ENCODE results near the gene GLO1.

GLO1 gene

DNA sequence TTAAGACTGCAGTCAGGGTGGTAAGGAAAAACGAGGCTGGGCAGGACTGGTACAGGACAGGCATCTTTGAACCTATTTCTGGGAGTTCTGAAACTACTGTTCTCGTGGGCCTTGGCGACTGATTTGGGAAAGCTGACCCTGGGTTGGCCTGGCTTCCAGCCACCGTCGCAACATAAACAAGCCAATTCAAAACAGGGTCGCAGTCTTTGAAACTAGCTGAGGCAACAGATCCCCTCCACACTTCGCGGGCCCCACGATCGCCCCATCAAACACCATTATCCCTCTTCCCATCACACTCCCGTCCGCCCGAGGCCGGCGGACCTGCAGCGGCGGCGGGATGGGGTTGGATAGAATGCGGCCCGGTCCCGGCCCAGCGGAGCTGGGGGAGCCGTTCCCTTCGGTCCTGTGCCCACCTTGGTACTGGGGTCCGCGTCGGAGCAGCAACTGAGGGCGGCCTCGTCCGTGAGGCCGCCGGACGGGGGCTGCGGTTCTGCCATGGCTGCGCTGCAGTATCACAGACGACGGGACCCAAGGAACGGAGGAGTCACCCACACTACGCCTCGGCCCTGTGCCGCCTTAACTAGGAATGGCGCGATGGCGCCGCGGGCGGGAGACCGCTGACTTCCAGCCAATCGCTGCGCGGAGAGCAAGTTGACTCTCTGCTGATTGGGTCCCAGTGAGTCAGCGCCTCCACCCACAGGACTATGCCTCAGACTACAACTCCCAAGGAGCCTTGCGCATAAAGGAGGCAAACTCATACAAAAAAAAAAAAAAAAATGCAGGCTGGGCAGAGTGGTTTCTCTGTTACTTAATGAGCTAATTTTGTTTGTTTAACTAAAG is at the start of gene GLO1:
GLO1 (minus strand) TSS at position 588 of the 840 bp plus-strand sequence; CDS start at position 497, 91 bp downstream.
- peak; percentile 97 for DNase-seq

DNA sequence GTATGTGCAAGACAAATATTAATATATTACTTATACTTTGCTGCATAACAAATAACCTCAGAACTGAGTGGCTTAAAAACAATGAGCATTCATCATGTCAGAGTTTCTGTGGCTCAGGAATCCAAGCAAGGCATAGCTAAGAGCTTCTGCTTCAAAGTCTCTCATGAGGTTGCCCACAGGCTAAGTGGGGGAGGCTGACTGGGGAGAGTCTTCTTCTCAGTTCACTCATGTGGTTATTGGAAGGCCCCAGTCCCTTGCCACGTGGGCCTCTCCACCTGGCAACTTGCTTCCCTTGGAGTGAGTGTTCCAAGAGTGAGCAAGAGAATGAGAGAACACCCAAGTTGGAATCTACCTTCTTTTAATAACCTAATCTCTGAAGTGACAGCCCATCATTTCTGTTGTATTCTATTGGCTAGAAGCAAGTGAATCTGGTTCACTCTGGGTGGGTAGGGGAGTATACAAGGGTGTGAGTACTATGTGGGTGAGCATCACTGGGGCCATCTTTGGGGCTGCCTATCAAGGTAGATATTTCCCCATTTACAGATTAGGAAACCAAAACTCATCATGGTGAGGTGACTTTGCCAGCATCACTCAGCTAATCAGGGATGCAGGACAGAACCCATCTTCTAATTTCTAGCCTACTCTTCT is 48.1 kb upstream of the GLO1 start:
- no peak for DNase-seq

DNA sequence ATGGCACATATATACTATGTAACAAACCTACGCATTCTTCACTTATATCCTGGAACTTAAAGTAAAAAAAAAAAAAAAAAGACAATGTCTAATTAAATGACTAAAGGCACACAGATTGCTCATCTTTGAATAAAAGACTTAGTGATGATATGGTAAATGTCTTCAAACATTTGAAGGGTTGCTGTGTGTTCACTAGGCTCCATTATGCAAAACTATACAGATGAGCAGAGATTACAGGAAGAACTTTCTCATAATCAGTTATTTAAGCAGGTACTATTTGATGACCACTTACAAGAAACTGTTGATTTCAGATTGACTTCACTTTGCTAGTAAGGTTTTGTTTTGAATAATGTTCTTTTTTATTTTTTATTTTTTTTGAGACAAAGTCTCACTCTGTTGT is 46.5 kb upstream of the GLO1 start:
- DNase-seq, result no peak

DNA sequence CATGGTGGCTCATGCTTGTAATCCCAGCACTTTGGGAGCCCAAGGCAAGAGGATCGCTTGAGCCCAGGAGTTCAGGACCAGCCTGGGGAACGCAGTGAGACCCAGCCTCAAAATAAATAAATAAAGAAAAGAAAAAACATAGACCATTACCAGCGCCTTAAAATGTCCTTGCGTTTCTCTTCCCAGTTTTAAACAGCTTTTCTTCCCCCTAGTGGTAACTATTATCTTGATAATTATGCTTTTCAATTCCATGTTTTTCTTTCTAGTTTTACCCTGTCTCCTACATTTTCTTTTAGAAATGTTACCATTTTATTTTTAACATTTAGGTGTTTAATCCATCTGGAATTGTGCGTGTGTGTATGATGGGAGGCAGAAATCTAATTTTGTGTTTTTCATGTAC is 36.6 kb upstream of the GLO1 start:
- no peak for DNase-seq

DNA sequence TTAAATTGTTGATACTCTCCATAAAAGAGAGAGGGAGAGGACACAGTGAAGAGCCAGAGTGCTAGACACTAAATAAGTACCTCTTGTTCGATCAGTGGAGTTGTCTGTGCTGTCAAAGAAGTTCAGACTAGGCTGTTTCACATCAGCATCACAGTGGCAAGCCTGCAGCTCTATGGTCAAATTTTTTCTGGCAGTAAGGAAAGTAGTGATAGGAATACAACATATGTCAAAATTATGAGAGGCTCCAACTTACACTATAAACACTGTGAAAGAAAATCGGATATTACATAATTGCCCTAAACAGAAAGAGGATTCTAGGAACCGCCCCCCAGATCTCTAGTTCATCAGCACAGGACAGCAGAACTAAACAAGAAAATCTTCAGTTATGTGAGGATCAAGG is 35.3 kb upstream of the GLO1 start:
- DNase-seq, result no peak

DNA sequence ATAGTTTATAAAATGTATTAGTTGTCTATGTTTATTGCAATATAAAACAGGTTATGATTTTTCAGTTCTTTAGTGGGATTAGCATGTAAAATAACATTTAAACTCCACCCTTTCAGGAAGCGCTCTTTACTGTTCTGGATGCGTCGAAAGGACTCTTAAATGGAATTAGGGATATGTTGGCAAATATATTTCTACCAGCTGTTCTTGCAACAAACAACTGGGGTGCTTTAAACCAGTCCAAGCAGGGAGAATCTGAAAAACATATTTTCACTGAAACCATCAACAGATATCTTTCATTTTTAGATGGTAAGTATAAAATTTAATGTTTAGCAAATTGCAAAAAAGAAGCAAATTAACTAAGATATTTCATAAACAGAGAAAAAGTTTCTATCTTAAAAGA is 34.0 kb upstream of the GLO1 start:
- no peak for DNase-seq

DNA sequence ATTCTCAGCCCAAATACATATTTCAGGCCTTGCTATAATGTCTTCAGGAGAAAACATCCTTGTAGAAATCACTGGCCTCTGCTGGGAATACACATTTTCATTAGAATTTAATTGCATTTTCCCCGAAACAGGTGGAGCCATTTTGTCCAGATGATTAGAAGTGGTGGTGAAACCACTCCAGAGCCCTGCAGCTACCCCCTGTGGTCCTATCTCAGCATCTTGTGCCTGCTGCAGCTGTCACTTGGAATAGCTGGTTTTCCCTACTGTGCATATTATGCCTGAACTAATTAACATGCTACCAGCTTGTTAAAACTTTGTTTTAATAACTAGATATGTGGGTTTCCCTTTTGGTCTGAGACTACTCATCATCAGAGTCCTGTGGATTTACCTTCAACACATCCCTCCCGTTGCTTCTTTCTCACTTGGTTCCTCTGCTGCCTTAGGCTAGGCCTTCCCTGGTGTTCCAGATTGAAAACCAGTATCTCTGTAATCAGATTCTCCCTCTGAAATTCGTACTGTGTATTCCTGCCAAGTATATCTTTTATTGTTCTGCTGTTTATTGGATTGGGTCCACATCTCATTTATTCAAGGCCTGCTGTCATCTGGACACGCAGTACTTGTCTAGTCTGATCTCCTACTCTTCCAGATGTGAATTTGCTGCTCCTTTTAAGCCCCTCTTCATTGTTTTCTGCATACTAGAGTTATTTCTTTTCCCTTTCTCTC is 27.4 kb upstream of the GLO1 start:
- DNase-seq, result no peak

DNA sequence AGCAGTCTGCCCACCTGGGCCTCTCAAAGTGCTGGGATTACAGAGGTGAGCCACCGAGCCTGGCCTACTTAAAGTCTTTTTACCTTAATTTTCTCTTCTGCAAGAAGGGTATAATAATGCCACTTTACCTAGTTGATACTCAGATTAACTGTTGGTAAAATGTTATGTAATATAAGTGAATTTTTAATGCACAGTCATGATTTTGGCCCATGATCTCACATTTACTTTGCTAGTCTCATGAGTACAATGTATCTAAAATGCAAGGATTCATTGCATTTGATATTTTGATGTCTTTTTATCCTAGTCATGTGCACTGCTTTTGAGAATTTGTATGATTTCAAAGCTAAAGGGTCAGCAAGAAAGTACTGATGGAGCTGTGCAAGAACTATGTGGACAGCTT is 25.3 kb upstream of the GLO1 start:
- DNase-seq, result no peak

DNA sequence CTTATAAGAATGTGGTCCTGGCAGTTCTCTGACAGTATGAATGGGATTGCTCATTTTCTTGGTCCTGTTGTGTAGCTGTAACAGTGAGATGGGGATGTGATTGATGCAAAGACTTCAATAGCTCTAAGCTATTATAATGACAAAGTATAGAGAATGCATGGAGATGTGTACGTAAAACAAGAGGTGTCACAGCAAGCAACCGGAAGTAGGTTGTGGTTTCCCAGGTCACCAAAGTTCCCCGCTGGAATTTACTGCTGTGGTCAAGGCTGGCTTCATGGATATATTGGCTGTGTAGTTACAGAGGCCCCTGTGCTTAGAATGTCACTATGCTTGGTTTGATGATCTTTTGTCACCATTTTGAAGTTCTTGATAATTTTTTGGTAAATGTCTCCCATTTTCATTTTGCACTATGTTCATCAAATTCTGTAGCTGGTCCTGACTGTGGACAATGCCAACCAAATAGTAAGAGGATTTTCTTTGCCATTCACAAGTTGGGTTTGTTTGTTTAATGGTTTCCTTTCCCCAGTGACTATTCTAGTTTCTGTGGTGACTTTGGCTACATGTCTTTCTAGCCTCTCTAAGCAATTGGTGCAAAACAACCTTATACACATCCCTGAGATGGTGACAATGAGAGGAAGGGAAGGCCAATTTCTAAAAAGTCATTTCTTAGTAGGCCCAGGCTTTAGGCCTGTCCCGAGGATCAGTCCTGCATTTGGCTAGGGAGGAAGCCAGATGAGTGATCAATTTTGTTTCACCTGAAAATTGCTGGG is 22.7 kb upstream of the GLO1 start:
- no peak for DNase-seq

DNA sequence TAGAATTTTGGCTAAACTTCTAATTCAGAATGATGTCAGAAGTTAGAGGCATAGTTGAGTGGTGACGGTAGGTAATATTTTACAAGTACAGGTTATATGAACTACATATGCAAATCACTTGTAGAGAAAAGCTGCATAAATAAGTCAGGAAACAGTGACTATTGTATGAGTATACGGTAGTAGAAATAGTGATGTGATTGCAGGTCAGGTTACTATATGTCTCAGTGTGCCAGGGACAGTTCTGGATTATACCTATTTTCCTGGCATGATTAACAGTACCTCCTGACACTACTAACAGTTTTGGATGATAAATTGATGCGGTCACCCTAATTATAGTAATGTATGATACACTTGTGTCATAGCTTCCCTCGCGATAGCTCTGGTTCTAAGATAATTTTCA is 21.4 kb upstream of the GLO1 start:
- DNase-seq, result no peak

DNA sequence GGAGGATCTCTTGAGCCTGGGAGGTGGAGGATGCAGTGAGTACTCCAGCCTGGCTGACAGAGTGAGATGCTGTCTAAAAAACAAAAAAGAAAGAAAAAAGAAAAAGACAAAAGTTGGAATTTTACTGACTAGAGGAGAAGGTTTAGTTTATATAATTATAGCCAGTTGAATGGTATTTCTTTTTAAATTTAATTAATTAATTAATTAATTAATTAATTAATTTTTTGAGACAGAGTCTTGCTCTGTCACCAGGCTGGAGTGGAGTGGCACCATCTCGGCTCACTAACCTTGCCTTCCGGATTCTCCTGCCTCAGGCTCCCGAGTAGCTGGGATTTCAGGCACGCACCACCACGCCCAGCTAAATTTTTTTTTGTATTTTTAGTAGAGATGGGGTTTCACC is 20.8 kb upstream of the GLO1 start:
- DNase-seq, result no peak

DNA sequence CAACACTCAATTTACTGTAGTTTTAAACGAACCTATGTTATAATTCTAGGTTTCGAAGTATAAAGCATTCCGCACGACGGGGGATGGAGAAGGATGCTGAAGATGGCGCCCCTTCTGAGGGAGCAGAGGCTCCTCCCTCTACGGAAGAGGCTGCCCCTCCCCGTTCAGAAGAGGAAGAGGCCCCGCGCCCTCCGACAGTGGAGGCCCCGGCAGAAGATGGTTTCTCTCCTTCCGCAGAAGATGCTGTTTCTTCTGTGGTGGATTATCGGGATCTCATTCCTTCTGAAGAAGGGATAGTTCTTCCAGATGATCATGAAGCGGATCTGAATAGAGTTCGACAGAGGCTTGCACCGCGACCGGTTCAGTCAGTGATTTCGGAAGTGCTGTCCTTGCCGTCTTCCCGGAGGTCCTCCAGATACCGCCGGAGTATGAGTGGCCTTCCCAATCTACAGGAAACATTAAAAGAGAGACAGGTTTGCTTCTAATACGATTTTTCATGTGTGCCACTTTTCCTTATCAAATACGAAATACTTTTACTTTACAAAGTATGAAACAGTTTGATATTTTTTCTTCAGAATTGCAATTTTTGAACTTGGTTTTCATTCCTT is 19.9 kb upstream of the GLO1 start:
- no peak for DNase-seq

DNA sequence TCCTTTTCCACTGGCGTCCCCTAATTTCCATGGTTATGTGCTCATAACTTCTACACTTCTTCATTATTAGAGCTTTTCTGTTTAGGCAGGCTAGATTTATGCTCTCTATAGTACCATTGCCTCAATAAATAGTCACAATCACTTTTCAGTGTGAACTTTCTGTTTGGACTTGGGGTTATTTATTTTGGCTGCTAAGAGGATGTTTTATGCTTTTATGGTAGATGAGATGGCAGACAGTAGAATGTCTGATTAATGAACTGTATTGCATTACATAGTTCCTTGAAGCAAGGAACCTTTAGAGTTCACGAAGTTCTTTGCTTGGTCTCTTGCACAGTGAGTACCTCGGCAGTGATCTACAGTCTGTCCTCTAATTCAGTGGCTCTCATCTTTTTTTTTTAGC is 19.1 kb upstream of the GLO1 start:
- DNase-seq, result no peak

DNA sequence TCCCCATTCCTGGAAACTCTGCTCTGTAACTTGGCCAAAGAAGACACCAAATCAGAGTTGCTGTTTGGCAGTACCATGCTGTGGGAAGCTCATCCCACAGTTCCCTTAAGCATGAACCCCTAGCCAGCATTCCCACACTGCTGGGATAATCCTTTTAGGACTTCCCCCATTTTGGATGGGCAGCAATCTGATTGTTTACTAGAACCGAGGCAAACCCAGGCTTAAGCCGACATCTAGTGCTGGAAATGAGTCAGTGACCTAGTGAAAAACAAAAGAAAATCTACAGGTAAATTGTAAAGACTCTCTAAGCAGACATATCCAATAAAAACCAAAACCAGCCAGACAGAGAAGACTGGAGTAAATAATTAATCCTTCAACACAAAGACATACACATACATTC is 17.4 kb upstream of the GLO1 start:
- DNase-seq, result peak; percentile 67

DNA sequence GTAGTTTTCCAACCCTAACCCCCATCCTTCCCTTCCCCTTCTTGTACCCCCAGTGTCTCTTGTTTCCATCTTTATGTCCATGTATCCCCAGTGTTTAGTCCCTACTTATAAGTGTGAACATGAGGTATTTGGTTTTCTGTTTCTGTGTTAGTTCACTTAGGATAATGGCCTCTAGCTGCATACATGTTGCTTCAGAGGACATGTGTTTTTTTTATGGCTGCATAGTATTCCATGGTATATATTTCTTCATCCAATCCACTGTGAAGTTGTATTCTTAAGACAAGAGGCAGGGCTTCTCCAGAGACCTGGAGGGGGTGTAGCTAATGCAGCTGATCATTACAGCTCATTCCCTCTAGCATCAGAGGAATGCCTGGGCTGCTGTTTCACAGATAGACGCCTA is 16.4 kb upstream of the GLO1 start:
- no peak for DNase-seq

DNA sequence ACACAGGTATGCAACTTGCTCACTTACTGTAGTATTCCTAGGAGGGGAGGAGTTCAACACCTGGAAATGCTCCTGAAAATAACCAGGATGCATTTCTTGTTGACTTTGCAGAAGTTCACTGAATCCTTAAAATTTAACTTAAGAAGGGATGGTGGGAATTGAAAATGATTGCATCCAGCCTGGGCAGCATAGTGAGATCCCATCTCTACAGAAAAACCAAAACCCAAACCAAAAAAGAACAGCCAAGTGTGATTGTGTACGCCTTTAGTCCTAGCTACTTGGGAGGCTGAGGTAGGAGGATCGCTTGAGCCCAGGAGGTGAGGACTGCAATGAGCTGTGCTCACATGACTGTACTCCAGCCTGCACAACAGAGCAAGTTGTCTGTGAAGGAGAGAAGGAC is 13.9 kb upstream of the GLO1 start:
- DNase-seq, result no peak

DNA sequence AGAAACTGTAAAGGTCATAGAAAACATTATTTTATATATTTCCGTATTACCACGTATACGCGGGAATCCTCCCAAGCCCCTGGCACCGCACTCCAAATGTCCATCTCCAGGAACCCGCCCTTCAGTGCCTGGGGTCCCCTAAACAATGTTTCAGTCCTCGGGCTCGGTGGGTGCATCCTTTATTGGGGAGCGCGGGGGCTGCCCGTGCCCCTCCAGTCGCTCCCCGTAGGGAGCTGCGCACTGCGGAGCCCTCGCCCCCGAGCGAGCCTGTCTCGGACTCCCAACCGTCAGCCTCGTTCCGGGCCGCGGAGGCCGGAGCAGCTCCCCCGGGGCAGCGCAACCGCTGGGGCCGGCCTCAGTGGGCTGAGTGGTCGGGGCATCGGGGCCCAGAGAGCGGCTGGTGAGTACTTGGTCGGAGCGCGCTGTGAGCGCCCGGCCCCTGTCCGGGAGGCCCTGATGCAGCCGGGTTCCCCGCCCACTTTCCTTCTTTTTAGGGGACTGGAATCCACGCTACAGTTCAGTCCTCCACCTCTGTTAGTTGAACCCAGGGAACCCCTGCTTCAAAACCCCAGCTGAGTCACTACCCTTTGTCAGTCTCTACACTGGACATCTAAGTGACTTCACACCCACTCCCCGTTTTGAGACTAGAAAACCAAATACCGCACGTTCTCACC is 12.2 kb upstream of the GLO1 start, which contains the start of gene DNAH8:
DNAH8 (plus strand) TSS at position 296 of the 674 bp plus-strand sequence. CDS start 7,499 bp downstream, outside the sequence.
- DNase-seq, result no peak

DNA sequence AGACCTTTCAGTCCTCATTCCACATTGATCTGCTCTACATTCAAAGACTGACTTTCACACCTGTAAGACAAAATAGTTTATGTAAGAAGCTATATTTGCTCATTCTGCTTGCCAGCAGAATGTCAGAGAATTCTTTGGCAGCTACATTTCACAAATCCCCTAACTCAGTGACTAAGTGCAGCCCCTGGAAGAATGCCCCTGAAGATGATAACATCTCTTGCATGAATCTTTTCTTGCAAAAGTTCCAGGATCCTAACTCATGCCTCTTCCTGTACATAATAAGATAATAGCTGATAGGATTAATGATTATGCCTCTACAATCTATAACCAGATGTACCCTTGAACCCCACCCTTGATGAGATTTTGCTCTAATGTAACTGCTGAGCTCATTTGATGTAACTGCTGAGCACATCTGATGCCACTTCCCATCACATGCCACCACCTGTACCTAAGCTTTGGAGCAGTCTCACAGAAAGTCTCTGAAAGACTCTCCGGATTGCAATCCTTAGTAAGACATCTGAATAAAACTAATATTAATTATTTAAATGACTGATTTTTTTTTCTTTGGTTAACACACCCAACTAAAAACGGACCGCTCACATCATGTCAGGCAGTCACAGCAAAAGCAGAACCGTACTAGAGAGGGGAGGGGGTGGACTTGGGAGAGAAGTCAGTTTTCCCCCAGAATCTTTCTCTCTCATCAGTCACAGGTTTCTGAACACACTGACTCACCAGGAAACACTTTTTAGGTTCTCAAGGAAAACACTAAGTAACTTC is 11.5 kb upstream of the GLO1 start:
- peak; percentile 37 for DNase-seq

DNA sequence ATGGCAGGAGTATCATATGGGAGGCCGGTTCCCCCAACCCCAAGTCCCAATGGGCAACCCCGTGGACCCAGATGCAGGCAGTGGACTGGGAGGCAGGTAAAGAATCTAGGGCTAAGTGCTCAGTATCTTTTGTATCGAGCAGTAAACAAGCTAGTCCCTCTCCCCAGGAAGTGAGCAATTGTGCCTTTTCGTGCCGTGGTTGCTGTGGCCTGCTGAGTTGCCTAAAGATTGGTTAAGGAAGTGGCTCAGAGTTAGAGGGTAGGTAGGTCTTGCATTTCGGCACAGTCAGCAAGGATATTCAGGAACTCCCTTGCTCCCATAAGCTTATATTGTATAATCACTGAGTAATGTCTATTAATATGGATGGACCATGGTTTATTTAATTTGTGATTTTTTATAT is 10.9 kb upstream of the GLO1 start:
- no peak for DNase-seq

DNA sequence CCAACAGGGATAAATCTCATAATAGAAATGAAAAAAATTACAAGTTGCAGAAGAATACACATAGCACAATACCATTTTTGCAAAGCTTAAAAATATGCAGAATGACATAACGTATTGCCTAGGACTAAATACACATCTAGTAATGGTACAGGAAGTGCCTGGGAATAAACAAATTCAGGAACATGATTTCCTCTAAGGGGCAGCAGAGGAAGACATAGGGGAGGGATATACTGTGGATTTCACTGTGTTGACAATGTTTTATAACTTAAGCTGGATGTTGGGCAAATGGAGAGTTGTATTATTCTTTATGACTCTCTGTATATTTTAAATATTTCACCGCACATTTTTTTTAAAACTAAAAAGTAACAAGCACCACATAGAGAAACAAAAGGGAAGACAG is 5.6 kb upstream of the GLO1 start:
- DNase-seq, result no peak

DNA sequence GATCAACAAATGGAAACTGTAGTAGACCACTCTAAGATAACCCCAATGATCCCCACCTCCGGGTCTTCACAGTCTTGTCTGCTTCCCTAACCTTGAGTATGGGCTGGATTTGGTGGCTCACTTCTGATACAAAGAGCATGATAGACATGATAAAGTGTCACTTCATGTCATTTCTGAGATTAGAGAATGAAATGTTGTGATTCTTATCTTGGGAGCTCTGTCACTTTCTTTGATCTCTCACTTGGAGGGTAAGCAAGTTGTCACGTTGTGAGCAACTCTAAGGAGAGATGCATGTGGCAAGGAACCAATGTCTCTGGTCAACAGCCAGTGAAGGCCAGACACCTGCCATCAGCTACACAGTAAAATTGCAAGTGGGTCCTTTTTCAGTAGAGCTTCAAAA is 3.0 kb upstream of the GLO1 start:
- no peak for DNase-seq
